ENCODE results near the gene CEP112. TPM values are rescaled to one million over a fixed set of nuclear protein-coding genes. Genes with fewer than 3 reads are reported as not detected.

CEP112 gene
- total and polyA plus RNA-seq, 2 of the 4 experiments (the other 2 are of a cell fraction), result 2.5 to 5.6 TPM

DNA sequence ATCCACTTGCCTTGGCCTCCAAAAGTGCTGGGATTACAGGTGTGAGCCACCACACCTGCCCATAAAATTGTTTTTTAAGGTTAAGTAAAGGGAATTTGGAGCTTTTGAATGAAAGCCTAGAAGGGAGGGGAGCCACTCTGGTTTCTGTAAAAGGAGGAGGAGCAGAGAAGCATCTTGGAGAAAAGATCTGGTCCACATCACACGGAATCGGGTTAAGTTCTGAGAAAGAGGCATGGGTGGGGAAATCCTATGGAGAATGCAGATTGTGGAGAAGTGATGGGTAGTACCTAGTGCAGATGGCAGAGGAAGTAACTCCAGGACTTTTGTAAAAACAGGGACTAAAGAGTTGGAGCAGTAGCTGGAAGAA lies 18.3 kb upstream of the CEP112 start:
- Histone ChIP-seq H2BK120ac (ENCODE audit: low read depth, low read length) (no peak overlapping the region), H3K18ac (ENCODE audit: low read depth, low read length) (no peak overlapping the region), H3K36me3 (ENCODE audit: control insufficient read depth, insufficient read depth, low read length) (no peaks in the 10 kb centered on the region), H3K9me3 (ENCODE audit: control insufficient read depth, insufficient read depth, low read length) (no peaks in the 10 kb centered on the region), H4K8ac (ENCODE audit: low read depth in 2 of 2, low read length in 2 of 2) (no peak overlapping the region), H3K9ac (ENCODE audit: low read depth, low read length) (no peak overlapping the region), H3K27me3 (ENCODE audit: control insufficient read depth, insufficient read depth, low read length) (peaks cover 10% of the 10 kb centered on the region), H3K4me3 (ENCODE audit: insufficient read depth, low read depth, low read length) (no peak overlapping the region), H4K20me1 (ENCODE audit: insufficient read depth, low read length) (no peaks in the 10 kb centered on the region), H4K91ac (ENCODE audit: insufficient read depth, low read depth, low read length) (no peak overlapping the region), H4K5ac (ENCODE audit: low read depth, low read length) (no peak overlapping the region), H3K79me1 (ENCODE audit: low read depth in 1 of 2, low read length in 2 of 2) (no peaks in the 10 kb centered on the region), H2BK15ac (ENCODE audit: low read depth, low read length) (no peak overlapping the region), H3K23ac (ENCODE audit: low read depth, low read length) (no peak overlapping the region), H3K9me1 (ENCODE audit: insufficient read depth, low read length) (no peaks in the 10 kb centered on the region), H3K4ac (ENCODE audit: low read depth, low read length) (no peak overlapping the region), H3K27ac (ENCODE audit: insufficient read depth, low read length) (no peak overlapping the region), H2AK9ac (replicated peaks; ENCODE audit: low read depth, low read length, poor library complexity) (no peak overlapping the region), H3K56ac (ENCODE audit: extremely low read depth, insufficient read depth, low read length) (no peak overlapping the region), H3K4me1 (ENCODE audit: control insufficient read depth, insufficient read depth, low read length) (no peaks in the 10 kb centered on the region), H3K4me2 (ENCODE audit: low read depth, low read length) (no peak overlapping the region), H2BK20ac (ENCODE audit: low read depth, low read length) (no peak overlapping the region), H2AK5ac (ENCODE audit: low read depth, low read length) (no peak overlapping the region), H3K14ac (replicated peaks; ENCODE audit: low read depth, low read length) (no peak overlapping the region), H2BK5ac (ENCODE audit: low read depth, low read length, poor library complexity, severe bottlenecking) (no peak overlapping the region), H2AFZ (replicated peaks; ENCODE audit: low read length, poor library complexity) (no peak overlapping the region)
- ChIA-PET POLR2A (ENCODE audit: unreplicated experiment) (no interaction called here), CTCF (no interaction called here)
- dilution Hi-C loops (cut with HindIII; ENCODE audit: low sequenced_read_pairs, unreplicated experiment), result no loop called here
- 92% methylated on average over 2 of the region's 2 CpGs; no CpG with 5 or more reads in 1 of the 2 experiments for WGBS, 2 experiments (ENCODE audit: extremely low coverage in 2 of 2, insufficient read length in 1 of 2)
- DNase-seq (no peak), ATAC-seq (ENCODE audit: low read depth) (no peak)
- in situ Hi-C loops (cut with MboI; ENCODE audit: low sequenced_read_pairs), result no loop called here
- intact Hi-C loops (cut with micrococcal nuclease), result no loop called here
- no peak for TF ChIP-seq SMC3 (IDR thresholded peaks at IDR 0.05; ENCODE audit: low read depth, low read length)
- TF ChIP-seq, protein P1, sequence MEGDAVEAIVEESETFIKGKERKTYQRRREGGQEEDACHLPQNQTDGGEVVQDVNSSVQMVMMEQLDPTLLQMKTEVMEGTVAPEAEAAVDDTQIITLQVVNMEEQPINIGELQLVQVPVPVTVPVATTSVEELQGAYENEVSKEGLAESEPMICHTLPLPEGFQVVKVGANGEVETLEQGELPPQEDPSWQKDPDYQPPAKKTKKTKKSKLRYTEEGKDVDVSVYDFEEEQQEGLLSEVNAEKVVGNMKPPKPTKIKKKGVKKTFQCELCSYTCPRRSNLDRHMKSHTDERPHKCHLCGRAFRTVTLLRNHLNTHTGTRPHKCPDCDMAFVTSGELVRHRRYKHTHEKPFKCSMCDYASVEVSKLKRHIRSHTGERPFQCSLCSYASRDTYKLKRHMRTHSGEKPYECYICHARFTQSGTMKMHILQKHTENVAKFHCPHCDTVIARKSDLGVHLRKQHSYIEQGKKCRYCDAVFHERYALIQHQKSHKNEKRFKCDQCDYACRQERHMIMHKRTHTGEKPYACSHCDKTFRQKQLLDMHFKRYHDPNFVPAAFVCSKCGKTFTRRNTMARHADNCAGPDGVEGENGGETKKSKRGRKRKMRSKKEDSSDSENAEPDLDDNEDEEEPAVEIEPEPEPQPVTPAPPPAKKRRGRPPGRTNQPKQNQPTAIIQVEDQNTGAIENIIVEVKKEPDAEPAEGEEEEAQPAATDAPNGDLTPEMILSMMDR (conservative IDR thresholded peaks at IDR 0.05; ENCODE audit: low read depth, low read length), result no peak
- TF ChIP-seq CEBPB (IDR thresholded peaks at IDR 0.05; ENCODE audit: low read depth, low read length), result no peak
- no peak for TF ChIP-seq MAFK (IDR thresholded peaks at IDR 0.05; ENCODE audit: low read depth, low read length)
- TF ChIP-seq FOS (IDR thresholded peaks at IDR 0.05; ENCODE audit: low read depth, low read length), result no peak
- TF ChIP-seq NFE2L2 (IDR thresholded peaks at IDR 0.05; ENCODE audit: low read depth, low read length), result no peak
- TF ChIP-seq MXI1 (IDR thresholded peaks at IDR 0.05; ENCODE audit: borderline replicate concordance, low read depth, low read length), result no peak
- TF ChIP-seq, protein P2, sequence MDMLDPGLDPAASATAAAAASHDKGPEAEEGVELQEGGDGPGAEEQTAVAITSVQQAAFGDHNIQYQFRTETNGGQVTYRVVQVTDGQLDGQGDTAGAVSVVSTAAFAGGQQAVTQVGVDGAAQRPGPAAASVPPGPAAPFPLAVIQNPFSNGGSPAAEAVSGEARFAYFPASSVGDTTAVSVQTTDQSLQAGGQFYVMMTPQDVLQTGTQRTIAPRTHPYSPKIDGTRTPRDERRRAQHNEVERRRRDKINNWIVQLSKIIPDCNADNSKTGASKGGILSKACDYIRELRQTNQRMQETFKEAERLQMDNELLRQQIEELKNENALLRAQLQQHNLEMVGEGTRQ (IDR thresholded peaks at IDR 0.05; ENCODE audit: low read depth, low read length), result no peak
- TF ChIP-seq, protein P3, sequence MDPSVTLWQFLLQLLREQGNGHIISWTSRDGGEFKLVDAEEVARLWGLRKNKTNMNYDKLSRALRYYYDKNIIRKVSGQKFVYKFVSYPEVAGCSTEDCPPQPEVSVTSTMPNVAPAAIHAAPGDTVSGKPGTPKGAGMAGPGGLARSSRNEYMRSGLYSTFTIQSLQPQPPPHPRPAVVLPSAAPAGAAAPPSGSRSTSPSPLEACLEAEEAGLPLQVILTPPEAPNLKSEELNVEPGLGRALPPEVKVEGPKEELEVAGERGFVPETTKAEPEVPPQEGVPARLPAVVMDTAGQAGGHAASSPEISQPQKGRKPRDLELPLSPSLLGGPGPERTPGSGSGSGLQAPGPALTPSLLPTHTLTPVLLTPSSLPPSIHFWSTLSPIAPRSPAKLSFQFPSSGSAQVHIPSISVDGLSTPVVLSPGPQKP (IDR thresholded peaks at IDR 0.05; ENCODE audit: borderline replicate concordance, low read depth, low read length), result no peak
- TF ChIP-seq POLR2A (IDR thresholded peaks at IDR 0.05; ENCODE audit: low read depth, low read length), result no peak
- TF ChIP-seq RCOR1 (IDR thresholded peaks at IDR 0.05; ENCODE audit: insufficient replicate concordance, low read length), result no peak
- TF ChIP-seq RAD21 (IDR thresholded peaks at IDR 0.05; ENCODE audit: low read length), result no peak
- no peak for TF ChIP-seq MAZ (IDR thresholded peaks at IDR 0.05; ENCODE audit: borderline replicate concordance, low read depth, low read length)
- TF ChIP-seq CHD1 (IDR thresholded peaks at IDR 0.05; ENCODE audit: low read depth, low read length), result no peak
- TF ChIP-seq RFX5 (IDR thresholded peaks at IDR 0.05; ENCODE audit: low read depth, low read length), result no peak
- no peak for TF ChIP-seq BHLHE40 (IDR thresholded peaks at IDR 0.05; ENCODE audit: low read depth, low read length)
- no TSS peak for BruUV-seq (replicated peaks)

Data from IMR-90 (cell line).